ENCODE measurements around the gene ZNF805.
"Not testable (repeated sequence)": the region's sequence is repeated elsewhere in the genome, so short reads cannot be mapped to it uniquely, and the experiment has no call there.

Gene ZNF805

DNA sequence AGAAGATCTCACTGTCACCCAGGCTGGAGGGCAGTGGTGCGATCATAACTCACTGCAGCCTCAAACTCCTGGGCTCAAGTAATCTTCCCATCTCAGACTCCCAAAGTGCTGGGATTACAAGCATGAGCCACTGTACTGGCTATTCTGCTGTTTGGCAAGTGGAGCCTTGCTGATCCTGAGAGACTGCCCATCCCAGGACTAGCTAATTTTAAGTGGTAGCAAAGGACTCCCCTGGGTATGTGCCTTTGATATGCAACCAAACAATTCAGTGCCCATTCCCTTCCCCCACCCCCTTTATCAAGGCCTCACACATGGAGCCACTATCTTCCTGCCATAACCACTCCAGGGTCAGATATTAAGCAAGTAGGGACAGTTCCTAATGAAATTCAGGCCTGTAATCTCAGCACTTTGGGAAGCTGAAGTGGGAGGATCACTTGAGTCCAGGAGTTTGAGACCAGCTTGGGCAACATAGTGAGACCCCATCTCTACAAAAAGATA lies 22.9 kb downstream of the ZNF805 start:
- no peak for DNase-seq (ENCODE audit: low read depth in 2 of 2)
- TF ChIP-seq, protein P1, sequence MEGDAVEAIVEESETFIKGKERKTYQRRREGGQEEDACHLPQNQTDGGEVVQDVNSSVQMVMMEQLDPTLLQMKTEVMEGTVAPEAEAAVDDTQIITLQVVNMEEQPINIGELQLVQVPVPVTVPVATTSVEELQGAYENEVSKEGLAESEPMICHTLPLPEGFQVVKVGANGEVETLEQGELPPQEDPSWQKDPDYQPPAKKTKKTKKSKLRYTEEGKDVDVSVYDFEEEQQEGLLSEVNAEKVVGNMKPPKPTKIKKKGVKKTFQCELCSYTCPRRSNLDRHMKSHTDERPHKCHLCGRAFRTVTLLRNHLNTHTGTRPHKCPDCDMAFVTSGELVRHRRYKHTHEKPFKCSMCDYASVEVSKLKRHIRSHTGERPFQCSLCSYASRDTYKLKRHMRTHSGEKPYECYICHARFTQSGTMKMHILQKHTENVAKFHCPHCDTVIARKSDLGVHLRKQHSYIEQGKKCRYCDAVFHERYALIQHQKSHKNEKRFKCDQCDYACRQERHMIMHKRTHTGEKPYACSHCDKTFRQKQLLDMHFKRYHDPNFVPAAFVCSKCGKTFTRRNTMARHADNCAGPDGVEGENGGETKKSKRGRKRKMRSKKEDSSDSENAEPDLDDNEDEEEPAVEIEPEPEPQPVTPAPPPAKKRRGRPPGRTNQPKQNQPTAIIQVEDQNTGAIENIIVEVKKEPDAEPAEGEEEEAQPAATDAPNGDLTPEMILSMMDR (IDR thresholded peaks at IDR 0.05; ENCODE audit: low read depth, low read length): no peak
- no peak overlapping the region for H3K4me3 ChIP-seq (replicated peaks in 1 of 2; ENCODE audit: low read depth in 2 of 2, low read length in 2 of 2)

DNA sequence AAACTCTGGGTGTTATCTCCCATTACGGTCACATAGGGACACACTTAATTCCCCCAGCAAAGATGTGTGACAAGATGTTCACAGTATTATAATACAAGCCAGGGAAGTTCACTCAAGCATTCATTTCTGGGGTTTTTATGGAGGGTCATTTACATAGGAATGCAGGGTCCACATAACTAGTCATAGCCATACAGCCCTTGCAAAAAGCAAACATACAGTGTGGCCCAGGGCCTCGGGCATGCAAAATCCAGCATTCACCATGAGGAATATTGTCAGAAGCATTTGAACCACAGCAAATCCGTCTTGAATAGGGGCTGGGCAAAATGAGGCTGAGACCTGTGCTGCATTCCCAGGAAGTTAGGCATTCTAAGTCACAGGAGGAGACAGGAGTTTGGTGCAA lies 26.9 kb downstream of the ZNF805 start:
- no peak overlapping the region for H3K4me3 ChIP-seq (replicated peaks in 1 of 2; ENCODE audit: low read depth in 2 of 2, low read length in 2 of 2)
- DNase-seq (ENCODE audit: low read depth in 2 of 2): no peak
- TF ChIP-seq, protein P1 (IDR thresholded peaks at IDR 0.05; ENCODE audit: low read depth, low read length): no peak

DNA sequence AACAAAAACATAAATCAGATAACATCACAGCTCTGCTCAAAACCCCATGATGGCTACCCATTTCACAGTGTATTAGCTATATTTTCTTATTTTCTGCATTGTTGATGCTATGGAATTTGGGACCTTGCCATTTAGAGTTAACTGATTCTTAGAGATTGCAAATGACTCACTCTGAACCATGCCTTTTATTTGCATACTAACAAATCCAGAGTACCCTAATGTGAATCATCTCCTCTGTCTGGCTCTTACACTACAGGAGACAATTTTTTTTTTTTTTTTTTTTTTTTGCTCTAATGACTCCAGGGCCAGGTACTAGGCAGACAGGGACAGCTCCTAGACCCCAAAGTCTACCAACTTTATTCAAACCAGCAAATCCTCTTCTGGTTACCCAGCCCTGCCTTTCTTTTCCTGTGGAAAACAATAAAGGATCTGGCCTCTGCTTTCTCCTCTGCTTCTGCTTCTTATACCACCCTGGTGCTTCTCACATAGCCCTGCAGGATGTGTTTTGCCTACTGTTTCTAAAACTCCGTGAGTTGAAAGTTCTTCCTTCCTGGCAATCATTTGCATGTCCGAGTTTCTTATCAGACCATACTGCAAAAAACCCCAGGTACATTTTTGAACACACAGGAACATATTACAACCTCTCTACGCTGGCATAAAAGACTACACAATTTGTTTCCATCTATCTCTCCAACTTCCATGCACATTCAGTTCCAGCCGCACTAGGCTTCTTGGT lies 29.3 kb downstream of the ZNF805 start:
- DNase-seq (ENCODE audit: low read depth in 2 of 2): peak; percentile 65 to 92
- H3K4me3 ChIP-seq (replicated peaks in 1 of 2; ENCODE audit: low read depth in 2 of 2, low read length in 2 of 2): no peak overlapping the region
- TF ChIP-seq, protein P1 (IDR thresholded peaks at IDR 0.05; ENCODE audit: low read depth, low read length): no peak

DNA sequence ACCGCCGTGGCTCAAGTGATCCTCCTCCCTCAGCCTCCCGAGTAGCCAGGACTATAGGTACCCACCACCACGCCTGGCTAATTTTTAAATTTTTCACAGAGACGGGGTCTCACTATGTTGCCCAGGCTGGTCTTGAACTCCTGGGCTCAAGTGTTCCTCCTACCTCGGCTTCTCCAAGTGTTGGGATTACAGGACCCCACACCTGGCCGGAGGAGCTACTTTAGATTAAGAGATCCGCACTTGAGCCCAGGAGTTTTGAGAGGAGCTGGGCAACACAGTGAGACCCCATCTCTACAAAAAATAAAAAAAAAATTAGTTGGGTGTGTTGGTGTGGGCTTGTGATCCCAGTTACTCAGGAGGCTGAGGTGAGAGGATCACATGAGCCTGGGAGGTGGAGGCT lies 30.8 kb downstream of the ZNF805 start:
- H3K4me3 ChIP-seq (replicated peaks in 1 of 2; ENCODE audit: low read depth in 2 of 2, low read length in 2 of 2): no peak overlapping the region
- TF ChIP-seq, protein P1 (IDR thresholded peaks at IDR 0.05; ENCODE audit: low read depth, low read length): no peak
- DNase-seq (ENCODE audit: low read depth in 2 of 2): no peak

DNA sequence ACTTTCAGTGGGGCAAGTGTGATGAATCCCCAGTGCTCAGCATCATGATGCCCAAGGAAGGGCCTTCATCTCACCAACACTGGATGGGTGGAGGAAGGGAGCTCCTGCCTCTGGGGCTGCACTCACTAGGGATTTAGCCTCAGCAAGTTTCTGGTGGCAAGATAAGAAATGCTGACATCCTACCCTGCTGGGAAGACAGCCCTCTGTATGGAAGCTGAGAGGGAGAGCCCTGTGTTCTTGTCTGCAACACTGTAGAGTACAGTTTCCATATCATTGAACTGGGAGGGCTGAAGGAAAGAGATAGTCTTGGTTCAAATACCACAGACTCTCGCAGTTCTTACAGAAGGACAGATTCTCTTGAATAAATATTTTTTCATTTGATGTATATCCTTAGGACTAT lies 32.6 kb downstream of the ZNF805 start:
- no peak for DNase-seq (ENCODE audit: low read depth in 2 of 2)

DNA sequence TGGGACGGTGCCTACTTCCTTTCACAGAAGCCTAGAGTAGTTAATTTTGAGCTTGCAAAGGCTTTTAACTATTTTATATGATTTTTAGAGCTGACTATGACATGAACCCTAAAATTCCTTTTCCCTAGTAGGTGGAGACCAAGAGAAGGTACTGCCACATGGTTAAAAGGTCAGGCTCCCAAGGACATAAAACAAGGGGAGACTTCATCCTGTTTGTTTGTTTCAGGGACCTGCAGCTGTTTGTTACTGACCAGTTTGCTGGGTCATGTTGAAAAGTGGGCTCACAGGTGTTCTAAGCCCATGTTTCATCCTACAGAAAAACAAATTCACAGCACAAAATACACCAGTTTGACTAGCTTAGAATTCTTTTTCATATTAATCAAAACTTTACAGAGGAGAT lies 36.0 kb downstream of the ZNF805 start:
- TF ChIP-seq, protein P1 (IDR thresholded peaks at IDR 0.05; ENCODE audit: low read depth, low read length): no peak
- no peak overlapping the region for H3K4me3 ChIP-seq (replicated peaks in 1 of 2; ENCODE audit: low read depth in 2 of 2, low read length in 2 of 2)
- DNase-seq (ENCODE audit: low read depth in 2 of 2): no peak

More for the DNA sequence above, 32.6 kb downstream of the ZNF805 start:
- no peak overlapping the region for H3K4me3 ChIP-seq (replicated peaks in 1 of 2; ENCODE audit: low read depth in 2 of 2, low read length in 2 of 2)
- TF ChIP-seq, protein P1 (IDR thresholded peaks at IDR 0.05; ENCODE audit: low read depth, low read length): no peak

DNA sequence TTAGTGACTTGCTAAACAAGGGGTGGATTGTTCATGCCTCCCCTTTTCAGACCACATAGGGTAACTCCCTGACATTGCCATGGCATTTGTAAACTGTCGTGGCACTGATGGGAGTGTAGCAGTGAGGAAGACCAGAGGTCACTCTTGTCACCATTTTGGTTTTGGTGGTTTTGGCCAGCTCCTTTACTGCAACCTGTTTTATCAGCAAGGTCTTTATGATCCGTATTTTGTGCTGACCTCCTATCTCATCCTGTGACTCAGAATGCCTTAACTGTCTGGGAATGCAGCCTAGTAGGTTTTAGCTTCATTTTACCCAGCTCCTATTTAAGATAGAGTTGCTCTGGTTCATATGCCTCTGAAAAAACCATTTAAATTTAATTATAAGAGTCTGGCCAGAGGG lies 38.0 kb downstream of the ZNF805 start:
- H3K4me3 ChIP-seq (replicated peaks in 1 of 2; ENCODE audit: low read depth in 2 of 2, low read length in 2 of 2): not testable (repeated sequence)
- DNase-seq (ENCODE audit: low read depth in 2 of 2): peak; percentile 45 to 82

Measured in cardiac fibroblast (primary cell).